ENCODE measurements around the gene RAB13.

The RAB13 gene

GRCh38 chr1:153953859-153954365, 32.2 kb downstream of the RAB13 start:
- Histone ChIP-seq H4K20me1 (ENCODE audit: low read depth, low read length) (no peaks in the 10 kb centered on the region), H3K36me3 (ENCODE audit: low read length) (peaks cover 6% of the 10 kb centered on the region; the same call in 1 of the 2 replicates), H3K4me3 (ENCODE audit: insufficient read depth, low read length, poor library complexity, severe bottlenecking) (no peak overlapping the region)

GRCh38 chr1:153951801-153952200, 34.3 kb downstream of the RAB13 start:
- no peaks in the 10 kb centered on the region for H3K9me3 ChIP-seq (ENCODE audit: insufficient read depth, low read length)
- H3K27ac ChIP-seq (ENCODE audit: low read depth, low read length): no peak overlapping the region
- peaks cover 18% of the 10 kb centered on the region for H3F3A ChIP-seq (ENCODE audit: insufficient read depth)
- H3K79me2 ChIP-seq (ENCODE audit: insufficient read depth, low read length): peaks cover 32% of the 10 kb centered on the region
- H2AFZ ChIP-seq (ENCODE audit: low read depth, low read length, severe bottlenecking): no peak overlapping the region
- no peak overlapping the region for H3K4me2 ChIP-seq (ENCODE audit: low read depth, low read length, poor library complexity, severe bottlenecking)
- no peaks in the 10 kb centered on the region for H3K27me3 ChIP-seq (ENCODE audit: low read length)
- no peaks in the 10 kb centered on the region for H4K20me1 ChIP-seq (ENCODE audit: low read depth, low read length)
- H3K4me3 ChIP-seq (ENCODE audit: insufficient read depth, low read length, poor library complexity, severe bottlenecking): no peak overlapping the region
- peaks cover 6% of the 10 kb centered on the region; the same call in 1 of the 2 replicates for H3K36me3 ChIP-seq (ENCODE audit: low read length)
- H3K9me2 ChIP-seq (replicated peaks; ENCODE audit: insufficient read depth, low read length): no peaks in the 10 kb centered on the region
- no peak for TF ChIP-seq EZH2phosphoT487 (conservative IDR thresholded peaks at IDR 0.05; ENCODE audit: low read length)
- TF ChIP-seq, protein P1, sequence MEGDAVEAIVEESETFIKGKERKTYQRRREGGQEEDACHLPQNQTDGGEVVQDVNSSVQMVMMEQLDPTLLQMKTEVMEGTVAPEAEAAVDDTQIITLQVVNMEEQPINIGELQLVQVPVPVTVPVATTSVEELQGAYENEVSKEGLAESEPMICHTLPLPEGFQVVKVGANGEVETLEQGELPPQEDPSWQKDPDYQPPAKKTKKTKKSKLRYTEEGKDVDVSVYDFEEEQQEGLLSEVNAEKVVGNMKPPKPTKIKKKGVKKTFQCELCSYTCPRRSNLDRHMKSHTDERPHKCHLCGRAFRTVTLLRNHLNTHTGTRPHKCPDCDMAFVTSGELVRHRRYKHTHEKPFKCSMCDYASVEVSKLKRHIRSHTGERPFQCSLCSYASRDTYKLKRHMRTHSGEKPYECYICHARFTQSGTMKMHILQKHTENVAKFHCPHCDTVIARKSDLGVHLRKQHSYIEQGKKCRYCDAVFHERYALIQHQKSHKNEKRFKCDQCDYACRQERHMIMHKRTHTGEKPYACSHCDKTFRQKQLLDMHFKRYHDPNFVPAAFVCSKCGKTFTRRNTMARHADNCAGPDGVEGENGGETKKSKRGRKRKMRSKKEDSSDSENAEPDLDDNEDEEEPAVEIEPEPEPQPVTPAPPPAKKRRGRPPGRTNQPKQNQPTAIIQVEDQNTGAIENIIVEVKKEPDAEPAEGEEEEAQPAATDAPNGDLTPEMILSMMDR (IDR thresholded peaks at IDR 0.05; ENCODE audit: insufficient read depth, low read length, poor library complexity, severe bottlenecking): no peak
- no peak overlapping the region for H3K9ac ChIP-seq (ENCODE audit: low read length)

More at GRCh38 chr1:153953859-153954365, 32.2 kb downstream of the RAB13 start:
- no peak overlapping the region for H2AFZ ChIP-seq (ENCODE audit: low read depth, low read length, severe bottlenecking)
- no peaks in the 10 kb centered on the region for H3K9me2 ChIP-seq (replicated peaks; ENCODE audit: insufficient read depth, low read length)
- peaks cover 48% of the 10 kb centered on the region for H3K79me2 ChIP-seq (ENCODE audit: insufficient read depth, low read length)
- TF ChIP-seq, protein P1 (IDR thresholded peaks at IDR 0.05; ENCODE audit: insufficient read depth, low read length, poor library complexity, severe bottlenecking): no peak
- TF ChIP-seq EZH2phosphoT487 (conservative IDR thresholded peaks at IDR 0.05; ENCODE audit: low read length): no peak
- no peaks in the 10 kb centered on the region for H3K9me3 ChIP-seq (ENCODE audit: insufficient read depth, low read length)
- no peaks in the 10 kb centered on the region for H3K27me3 ChIP-seq (ENCODE audit: low read length)
- no peak overlapping the region for H3K27ac ChIP-seq (ENCODE audit: low read depth, low read length)
- no peak overlapping the region for H3K4me2 ChIP-seq (ENCODE audit: low read depth, low read length, poor library complexity, severe bottlenecking)
- peaks cover 8% of the 10 kb centered on the region; the same call in 1 of the 2 replicates for H3F3A ChIP-seq (ENCODE audit: insufficient read depth)
- no peak overlapping the region for H3K9ac ChIP-seq (ENCODE audit: low read length)

DNA sequence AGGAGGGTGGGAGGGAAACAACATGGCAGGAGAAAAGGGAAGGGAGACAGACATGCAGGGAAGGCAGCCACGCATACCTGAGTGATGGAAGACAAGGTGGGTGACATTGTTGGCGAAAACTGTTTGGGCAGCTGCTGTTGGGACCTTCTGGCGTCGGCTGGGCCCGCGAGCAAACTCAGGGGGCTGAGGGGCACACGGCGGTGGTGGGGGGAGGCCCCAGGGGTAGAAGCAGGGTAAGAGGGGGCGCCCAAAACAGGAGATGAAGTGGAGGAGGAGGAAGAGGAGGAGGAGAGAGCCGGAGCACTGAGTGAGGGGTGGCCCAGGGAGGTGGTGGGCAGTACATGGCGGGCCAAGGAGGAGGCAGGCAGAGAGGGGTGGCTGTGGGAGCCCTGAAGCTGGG, 35.0 kb downstream of the RAB13 start:
- Histone ChIP-seq H2AFZ (ENCODE audit: low read depth, low read length, severe bottlenecking) (no peak overlapping the region), H4K20me1 (ENCODE audit: low read depth, low read length) (no peaks in the 10 kb centered on the region)

More for the DNA sequence above, 35.0 kb downstream of the RAB13 start:
- Histone ChIP-seq H3K9me2 (replicated peaks; ENCODE audit: insufficient read depth, low read length) (no peaks in the 10 kb centered on the region), H3K9me3 (ENCODE audit: insufficient read depth, low read length) (no peaks in the 10 kb centered on the region), H3K27ac (ENCODE audit: low read depth, low read length) (no peak overlapping the region), H3K27me3 (ENCODE audit: low read length) (no peaks in the 10 kb centered on the region), H3F3A (ENCODE audit: insufficient read depth) (peaks cover 20% of the 10 kb centered on the region), H3K36me3 (ENCODE audit: low read length) (peaks cover 6% of the 10 kb centered on the region; the same call in 1 of the 2 replicates), H3K9ac (ENCODE audit: low read length) (no peak overlapping the region), H3K4me2 (ENCODE audit: low read depth, low read length, poor library complexity, severe bottlenecking) (no peak overlapping the region), H3K4me3 (ENCODE audit: insufficient read depth, low read length, poor library complexity, severe bottlenecking) (no peak overlapping the region), H3K79me2 (ENCODE audit: insufficient read depth, low read length) (peaks cover 26% of the 10 kb centered on the region)
- TF ChIP-seq EZH2phosphoT487 (conservative IDR thresholded peaks at IDR 0.05; ENCODE audit: low read length): no peak
- TF ChIP-seq, protein P1 (IDR thresholded peaks at IDR 0.05; ENCODE audit: insufficient read depth, low read length, poor library complexity, severe bottlenecking): no peak
